HG02610 (cell line): ENCODE measurements around the gene SAMD4A.

Source experiments
- ATAC-seq: cut with Tn5 transposase; IDR thresholded peaks from one replicate; pipeline ENCODE4 v1.9.1; 2021; ENCODE audit warnings: mild to moderate bottlenecking, moderate library complexity; ENCODE audit not compliant: unreplicated experiment

The SAMD4A gene

DNA sequence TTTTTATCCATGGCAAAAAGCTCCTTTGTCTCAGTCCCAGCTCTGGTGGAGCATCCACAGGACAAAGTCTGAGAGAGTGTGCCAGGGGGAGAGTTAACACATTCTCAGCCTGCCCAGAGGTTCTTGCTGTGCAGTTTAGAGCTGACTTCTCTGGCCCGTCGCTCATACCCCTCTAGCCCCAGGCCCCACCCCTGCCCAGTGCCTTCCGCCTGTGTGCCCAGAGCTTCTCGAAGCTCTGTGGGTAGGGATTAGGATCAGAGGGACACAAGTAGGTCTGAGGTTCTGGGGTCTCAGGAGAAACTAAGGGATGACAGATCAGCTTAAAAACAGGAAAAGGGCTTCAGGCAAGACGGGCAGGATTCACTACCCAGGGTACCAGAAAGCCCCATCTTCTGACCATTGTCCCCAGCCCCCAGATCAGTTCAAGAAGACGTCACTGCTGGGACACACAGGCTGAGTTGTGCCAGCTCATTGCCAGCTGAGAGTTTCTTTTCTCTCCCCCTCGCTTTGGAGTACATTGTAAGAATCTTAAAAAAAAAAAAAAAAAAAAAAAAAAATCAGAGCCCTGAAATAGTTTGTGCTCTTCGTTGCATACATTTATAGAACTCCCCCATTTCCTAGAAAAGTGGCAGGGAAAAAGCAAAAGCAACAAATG lies 208.7 kb downstream of the SAMD4A start:
- ATAC-seq, result no peak

DNA sequence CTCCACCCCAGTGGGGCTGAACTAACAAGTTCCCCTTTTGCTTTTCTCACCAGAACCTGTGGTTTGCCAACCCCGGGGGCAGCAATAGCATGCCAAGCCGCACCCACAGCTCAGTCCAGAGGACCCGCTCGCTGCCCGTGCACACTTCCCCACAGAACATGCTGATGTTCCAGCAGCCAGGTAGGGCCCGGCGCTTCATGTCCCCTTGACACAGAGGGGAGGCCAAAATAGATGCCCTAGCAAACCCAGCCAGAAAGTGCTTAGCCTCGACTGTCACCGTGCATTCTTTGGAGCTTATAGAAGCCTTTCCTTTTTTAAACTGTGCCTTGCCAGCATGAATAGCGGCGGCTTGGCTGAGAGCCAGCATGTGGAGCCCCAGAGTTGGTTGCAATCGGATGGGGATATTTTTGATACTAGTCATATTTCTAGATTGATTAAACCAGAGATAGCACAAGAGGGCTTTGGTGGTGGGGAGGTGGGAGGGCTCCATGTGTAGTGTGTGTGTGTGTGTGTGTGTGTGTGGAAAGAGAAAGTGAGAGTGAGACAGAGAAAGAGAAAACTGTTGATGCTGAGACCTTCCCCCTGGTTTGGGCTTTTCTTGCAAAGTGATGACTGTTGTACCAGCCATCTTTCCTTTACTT lies 209.6 kb downstream of the SAMD4A start:
- ATAC-seq, result no peak

GRCh38 chr14:54777395-54777794 lies 210.5 kb downstream of the SAMD4A start:
- ATAC-seq, result no peak

GRCh38 chr14:54778618-54779345 lies 211.9 kb downstream of the SAMD4A start:
- ATAC-seq, result no peak

GRCh38 chr14:54781080-54781479 lies 214.2 kb downstream of the SAMD4A start:
- no peak for ATAC-seq

- no peak for ATAC-seq
Observed at GRCh38 chr14:54781961-54782750, 215.2 kb downstream of the SAMD4A start.

GRCh38 chr14:54782751-54783659 lies 216.1 kb downstream of the SAMD4A start:
- ATAC-seq, result peak; percentile 88

DNA sequence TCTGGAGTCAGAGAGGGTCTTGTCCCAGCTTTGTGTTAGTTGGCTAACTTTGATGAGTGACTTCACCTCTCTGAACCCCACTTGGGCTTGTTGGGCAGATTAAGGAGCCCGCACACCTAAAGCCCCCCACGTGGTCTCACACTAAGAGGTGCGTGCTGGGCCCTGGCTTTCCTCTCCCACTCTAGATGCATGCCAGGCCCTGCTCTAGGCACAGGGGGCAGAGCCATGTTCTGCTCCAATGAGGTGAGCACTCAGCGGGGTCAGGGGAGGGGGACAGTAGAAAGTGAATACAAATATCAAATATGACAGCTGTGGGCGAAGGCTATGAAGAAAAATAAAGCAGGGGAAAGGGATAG lies 216.7 kb downstream of the SAMD4A start:
- ATAC-seq, result no peak

DNA sequence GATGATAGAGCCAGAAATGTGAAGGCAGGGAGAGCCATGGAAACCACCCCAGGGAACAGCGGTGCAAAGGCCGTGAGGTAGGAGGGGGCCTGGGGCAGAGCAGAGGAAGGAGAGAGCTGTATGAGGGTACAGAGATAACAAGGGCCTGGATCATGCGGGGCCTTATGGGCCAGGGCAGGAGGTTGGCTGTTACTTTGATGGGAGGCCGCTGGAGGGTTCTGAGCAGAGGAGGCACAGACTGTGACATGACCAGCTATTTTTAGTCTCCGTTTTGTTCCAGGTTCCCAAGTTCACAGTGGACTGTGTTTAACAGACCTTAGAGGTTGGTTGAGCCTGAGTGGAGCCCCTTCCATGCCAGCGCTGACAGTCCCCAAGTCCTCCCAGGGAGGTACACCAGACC lies 217.1 kb downstream of the SAMD4A start:
- no peak for ATAC-seq

- no peak for ATAC-seq
Observed at GRCh38 chr14:54784657-54785056, 217.7 kb downstream of the SAMD4A start.

DNA sequence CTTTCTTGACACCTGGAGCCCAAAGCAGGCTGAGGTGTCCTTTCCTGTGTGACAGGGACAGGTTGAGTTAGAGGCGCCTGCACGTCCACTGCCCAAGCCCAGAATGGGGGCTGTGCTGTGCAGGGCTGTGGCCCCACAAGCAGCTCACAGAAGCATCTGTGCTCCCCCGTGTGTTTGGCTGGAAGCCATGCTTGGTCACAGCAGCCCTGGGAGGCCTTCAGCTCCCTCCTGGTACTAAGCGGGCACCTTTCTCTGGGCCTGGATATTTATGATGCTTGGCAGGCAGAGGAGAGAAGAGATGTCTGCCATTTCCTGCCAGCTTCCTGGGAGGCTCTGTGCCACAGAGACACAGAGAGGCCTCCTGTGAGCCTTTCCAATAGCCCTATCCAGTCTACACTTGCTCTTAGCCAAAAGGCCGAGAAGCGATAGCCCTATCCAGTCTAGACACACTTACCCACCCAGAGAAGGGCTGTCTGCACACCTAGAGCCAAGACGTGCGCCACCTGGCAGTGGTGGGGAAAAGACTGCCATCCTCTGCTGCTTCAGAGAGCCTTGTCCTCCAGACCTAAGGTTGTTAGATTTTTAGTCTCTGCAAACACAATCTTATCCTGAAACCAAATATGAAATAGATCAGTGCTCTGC lies 218.3 kb downstream of the SAMD4A start:
- ATAC-seq, result no peak

- ATAC-seq, result no peak
Observed at GRCh38 chr14:54785778-54786770, 219.1 kb downstream of the SAMD4A start.

DNA sequence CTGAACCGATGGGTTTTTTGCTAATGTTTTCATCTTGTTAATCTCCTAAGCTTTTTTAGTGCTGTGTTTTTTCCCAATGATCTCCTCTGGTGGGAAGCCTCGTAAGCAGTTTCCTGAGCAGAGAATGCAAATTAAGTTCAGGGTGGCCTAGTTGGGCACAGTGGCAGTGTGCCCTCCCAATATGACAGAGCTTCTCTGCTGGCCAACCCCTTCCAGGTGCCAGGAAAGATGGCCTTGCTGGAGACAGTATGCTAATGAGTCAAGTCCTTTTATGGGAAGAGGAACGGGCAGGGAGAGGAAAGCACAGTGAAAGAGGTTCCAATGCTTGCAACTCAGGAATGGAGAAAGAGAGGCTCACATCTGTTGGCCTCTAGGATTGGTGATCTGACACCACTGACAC lies 219.9 kb downstream of the SAMD4A start:
- ATAC-seq, result no peak

GRCh38 chr14:54787261-54787660 lies 220.3 kb downstream of the SAMD4A start:
- ATAC-seq, result no peak

DNA sequence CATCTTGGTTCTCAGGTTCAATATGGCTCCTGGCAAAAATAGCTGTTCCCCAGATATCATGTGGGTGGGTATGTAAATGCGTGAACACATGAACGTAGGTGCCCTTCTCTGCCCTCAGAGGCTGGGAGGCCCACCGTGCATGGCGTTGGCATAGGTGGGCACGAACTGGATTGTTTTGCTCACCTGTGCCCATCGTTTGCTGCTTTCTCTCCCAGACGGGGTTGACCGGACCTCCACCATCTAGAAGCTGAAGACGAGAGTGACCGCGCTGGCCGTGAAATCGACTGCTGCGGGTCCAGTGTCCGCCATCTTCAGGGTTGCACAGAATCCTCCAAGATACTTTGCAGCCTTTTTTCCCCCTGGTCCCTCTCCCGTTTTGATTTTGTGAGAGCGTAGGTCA lies 221.8 kb downstream of the SAMD4A start:
- no peak for ATAC-seq

GRCh38 chr14:54789166-54789565 lies 222.2 kb downstream of the SAMD4A start:
- no peak for ATAC-seq

DNA sequence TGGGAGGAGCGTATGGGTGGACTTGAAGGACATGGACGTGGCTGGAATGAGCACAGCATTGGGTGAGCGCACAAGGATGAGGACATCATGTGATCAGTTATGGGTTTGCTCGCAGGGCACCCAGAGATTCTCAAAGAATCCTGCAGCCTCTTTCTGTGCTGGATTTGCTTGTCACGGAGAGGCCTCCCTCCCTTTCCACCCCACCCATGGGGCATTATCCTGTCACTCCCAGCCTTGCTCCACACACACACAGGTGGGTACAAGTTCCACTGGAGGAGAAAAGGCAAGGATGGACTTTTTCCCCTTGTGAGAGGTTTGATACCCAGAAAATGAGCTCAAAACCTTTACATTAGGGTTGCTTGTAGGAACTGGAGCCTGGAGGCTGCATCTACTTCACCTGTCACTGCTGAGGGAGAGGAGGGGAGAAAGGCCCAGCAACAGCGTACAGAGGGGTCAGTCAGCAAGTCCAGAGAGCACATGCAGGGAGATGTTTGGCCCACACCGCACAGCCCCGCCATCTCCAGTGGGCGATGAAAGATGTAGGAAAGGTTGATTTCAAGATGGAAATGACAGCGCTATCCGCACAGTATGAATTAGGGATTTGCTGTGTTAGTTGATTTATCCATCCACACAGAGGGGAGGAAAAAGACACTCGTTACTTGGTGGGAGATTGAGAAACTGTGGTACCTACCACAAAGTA lies 223.0 kb downstream of the SAMD4A start:
- no peak for ATAC-seq

- no peak for ATAC-seq
Observed at GRCh38 chr14:54791001-54791400, 224.1 kb downstream of the SAMD4A start.
